Measurements from ENCODE around the gene CLCN4.

CLCN4 gene

DNA sequence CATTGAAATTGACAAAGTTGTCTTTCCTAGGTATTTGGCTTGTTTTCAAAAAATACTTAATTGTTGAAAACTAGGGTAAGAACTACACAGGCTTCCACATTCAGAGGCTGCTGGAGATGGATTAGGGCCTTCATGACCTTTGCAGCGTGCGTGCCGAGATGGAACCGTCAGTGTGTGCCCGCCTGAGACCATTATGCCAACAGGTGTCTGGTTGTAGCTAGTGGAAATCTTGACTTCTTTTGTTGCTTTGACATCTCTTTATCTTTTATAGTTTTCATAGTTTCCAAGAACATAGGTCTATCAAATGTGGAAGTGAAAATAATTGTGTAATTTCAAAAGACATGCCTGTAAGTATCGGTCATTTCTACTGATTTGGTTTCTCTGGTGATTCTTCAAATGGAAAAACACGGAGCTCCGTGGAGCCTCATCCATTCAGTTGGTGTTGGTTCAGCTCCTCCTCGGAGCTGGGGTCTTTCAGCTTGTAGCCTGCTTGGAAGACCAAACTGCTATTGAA lies 38.9 kb upstream of the CLCN4 start:
- intact Hi-C loops (cut with DNase I; ENCODE audit: low total_unique reads) = loop anchor here (2.0 to 5.0 kb wide), 2 partner anchors 106 to 123 kb away; no protein-coding TSS in a partner anchor
- no peak overlapping the region for H3K4me3 ChIP-seq
- TF ChIP-seq, protein P1, sequence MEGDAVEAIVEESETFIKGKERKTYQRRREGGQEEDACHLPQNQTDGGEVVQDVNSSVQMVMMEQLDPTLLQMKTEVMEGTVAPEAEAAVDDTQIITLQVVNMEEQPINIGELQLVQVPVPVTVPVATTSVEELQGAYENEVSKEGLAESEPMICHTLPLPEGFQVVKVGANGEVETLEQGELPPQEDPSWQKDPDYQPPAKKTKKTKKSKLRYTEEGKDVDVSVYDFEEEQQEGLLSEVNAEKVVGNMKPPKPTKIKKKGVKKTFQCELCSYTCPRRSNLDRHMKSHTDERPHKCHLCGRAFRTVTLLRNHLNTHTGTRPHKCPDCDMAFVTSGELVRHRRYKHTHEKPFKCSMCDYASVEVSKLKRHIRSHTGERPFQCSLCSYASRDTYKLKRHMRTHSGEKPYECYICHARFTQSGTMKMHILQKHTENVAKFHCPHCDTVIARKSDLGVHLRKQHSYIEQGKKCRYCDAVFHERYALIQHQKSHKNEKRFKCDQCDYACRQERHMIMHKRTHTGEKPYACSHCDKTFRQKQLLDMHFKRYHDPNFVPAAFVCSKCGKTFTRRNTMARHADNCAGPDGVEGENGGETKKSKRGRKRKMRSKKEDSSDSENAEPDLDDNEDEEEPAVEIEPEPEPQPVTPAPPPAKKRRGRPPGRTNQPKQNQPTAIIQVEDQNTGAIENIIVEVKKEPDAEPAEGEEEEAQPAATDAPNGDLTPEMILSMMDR (IDR thresholded peaks at IDR 0.05) = no peak
- peaks cover 0 to 21% (median 6%) of the 10 kb centered on the region in 4 donors for H3K4me1 ChIP-seq
- DNase-seq = no peak
- H3K36me3 ChIP-seq = peaks cover 0 to 16% (median 0%) of the 10 kb centered on the region in 3 donors
- H3K27me3 ChIP-seq = no peaks in the 10 kb centered on the region
- no peaks in the 10 kb centered on the region for H3K9me3 ChIP-seq
- peak overlapping the region in 1 of 2 donors; percentile 53 for H3K27ac ChIP-seq

DNA sequence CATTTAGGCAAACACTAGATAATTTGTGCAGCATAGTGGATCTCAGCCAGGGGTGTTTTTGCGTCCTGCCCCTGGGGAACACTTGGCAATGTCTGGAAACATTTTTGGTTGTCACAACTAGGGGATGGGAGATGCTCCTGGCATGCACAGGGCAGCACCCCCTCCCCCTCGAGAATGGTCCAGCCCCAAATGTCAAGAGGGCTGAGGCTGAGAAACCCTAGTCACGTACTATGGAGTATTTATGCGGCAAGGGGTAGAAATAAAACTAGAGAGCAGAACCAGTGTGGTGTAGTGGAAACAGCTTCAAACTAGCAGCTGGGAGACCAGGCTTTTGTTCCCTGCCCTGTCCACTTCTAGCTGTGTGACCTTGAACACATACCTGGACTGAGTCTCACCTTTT lies 38.2 kb upstream of the CLCN4 start:
- intact Hi-C loops (cut with DNase I; ENCODE audit: low total_unique reads) = loop anchor here (2.0 to 5.0 kb wide), 2 partner anchors 106 to 124 kb away; no protein-coding TSS in a partner anchor
- H3K4me3 ChIP-seq = no peak overlapping the region
- no peaks in the 10 kb centered on the region for H3K9me3 ChIP-seq
- peak overlapping the region; percentile 14 to 53 for H3K27ac ChIP-seq
- no peak for DNase-seq
- TF ChIP-seq, protein P1 (IDR thresholded peaks at IDR 0.05) = no peak
- peaks cover 0 to 16% (median 0%) of the 10 kb centered on the region in 3 donors for H3K36me3 ChIP-seq
- H3K4me1 ChIP-seq = peaks cover 0 to 24% (median 5%) of the 10 kb centered on the region in 4 donors
- H3K27me3 ChIP-seq = no peaks in the 10 kb centered on the region

DNA sequence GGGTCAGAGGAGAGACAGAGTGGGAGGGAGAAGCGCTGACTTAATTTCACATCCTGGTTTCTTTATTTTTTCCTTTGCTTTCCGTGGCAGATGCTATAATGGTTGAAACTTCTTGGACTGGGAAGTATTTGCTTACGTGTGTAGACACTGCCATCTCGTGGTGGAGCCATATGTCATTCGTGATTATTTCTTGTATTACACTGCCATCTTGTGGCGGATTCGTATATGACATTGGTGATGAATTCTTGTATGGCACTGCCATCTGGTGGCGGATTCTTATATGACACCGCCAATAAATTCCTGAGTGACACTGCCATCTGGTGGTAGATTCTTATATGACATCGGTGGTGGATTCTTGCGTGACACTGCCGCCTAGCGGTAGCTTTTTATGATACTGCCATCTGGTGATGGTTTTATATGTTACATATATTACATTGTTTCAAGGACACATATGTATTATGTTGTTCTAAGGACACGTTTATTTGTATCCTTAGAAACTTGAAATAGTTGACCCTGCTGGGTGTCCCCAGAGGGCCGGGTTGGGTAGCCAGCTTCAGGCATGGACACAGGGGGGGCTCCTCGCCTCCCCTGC lies 37.3 kb upstream of the CLCN4 start:
- TF ChIP-seq, protein P1 (IDR thresholded peaks at IDR 0.05) = peak; percentile 95 to 100
- no peak overlapping the region for H3K4me3 ChIP-seq
- DNase-seq = peak in 1 of 2 donors; percentile 71
- peak overlapping the region; percentile 14 to 53 for H3K27ac ChIP-seq
- H3K27me3 ChIP-seq = no peaks in the 10 kb centered on the region
- no peaks in the 10 kb centered on the region for H3K9me3 ChIP-seq
- H3K4me1 ChIP-seq = peaks cover 0 to 24% (median 5%) of the 10 kb centered on the region in 4 donors
- H3K36me3 ChIP-seq = peaks cover 0 to 16% (median 5%) of the 10 kb centered on the region in 3 donors
- intact Hi-C loops (cut with DNase I; ENCODE audit: low total_unique reads) = loop anchor here (2.0 to 5.0 kb wide), 2 partner anchors 107 to 125 kb away; no protein-coding TSS in a partner anchor

GRCh38 chrX:10120331-10120730 lies 36.4 kb upstream of the CLCN4 start:
- intact Hi-C loops (cut with DNase I; ENCODE audit: low total_unique reads) = loop anchor here (10.0 kb wide), 1 partner anchor 236 kb away; no protein-coding TSS in a partner anchor
- peaks cover 0 to 24% (median 5%) of the 10 kb centered on the region in 4 donors for H3K4me1 ChIP-seq
- no peaks in the 10 kb centered on the region for H3K9me3 ChIP-seq
- peaks cover 0 to 16% (median 11%) of the 10 kb centered on the region in 3 donors for H3K36me3 ChIP-seq
- no peak overlapping the region for H3K4me3 ChIP-seq
- no peak overlapping the region for H3K27ac ChIP-seq
- TF ChIP-seq, protein P1 (IDR thresholded peaks at IDR 0.05) = no peak
- H3K27me3 ChIP-seq = no peaks in the 10 kb centered on the region
- no peak for DNase-seq

DNA sequence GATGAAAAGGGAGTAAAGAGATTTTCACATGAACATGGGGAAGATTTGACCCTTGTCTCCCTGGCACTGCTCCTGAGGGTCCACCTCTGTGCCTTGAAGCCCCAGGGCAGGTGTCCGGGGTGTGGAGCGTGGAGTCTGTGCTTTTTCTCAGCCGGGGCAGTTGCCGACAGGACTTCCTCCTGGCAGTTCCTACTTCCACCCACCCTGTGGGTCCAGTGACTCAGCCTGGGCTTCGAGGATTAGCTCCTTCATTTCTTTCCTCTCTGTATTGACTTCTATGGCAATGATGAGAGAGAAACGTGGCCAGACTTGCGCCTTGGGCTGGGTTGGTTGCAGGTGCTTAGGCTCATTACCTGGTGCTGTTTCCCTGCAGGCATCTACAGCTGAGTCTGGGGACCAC lies 35.9 kb upstream of the CLCN4 start:
- peak overlapping the region in 1 of 2 donors; percentile 33 for H3K27ac ChIP-seq
- TF ChIP-seq, protein P1 (IDR thresholded peaks at IDR 0.05) = no peak
- peaks cover 0 to 16% (median 12%) of the 10 kb centered on the region in 3 donors for H3K36me3 ChIP-seq
- no peaks in the 10 kb centered on the region for H3K27me3 ChIP-seq
- intact Hi-C loops (cut with DNase I; ENCODE audit: low total_unique reads) = loop anchor here (10.0 kb wide), 1 partner anchor 236 kb away; no protein-coding TSS in a partner anchor
- H3K4me3 ChIP-seq = no peak overlapping the region
- H3K4me1 ChIP-seq = peaks cover 0 to 24% (median 5%) of the 10 kb centered on the region in 4 donors
- DNase-seq = no peak
- no peaks in the 10 kb centered on the region for H3K9me3 ChIP-seq
